Spleen (tissue), 7 donors: ENCODE data around the gene CD200R1.

Experiments
- POLR2A ChIP-seq, 3 donors: fragments of 450-650 bp; IDR thresholded peaks; one replicate each; pipeline ENCODE4 v1.5.1; 2017; ENCODE audit warnings: antibody characterized with exemption in 3 of 3, mild to moderate bottlenecking in 1 of 3
- TF ChIP-seq, protein P1 (sequence below), 11 experiments: fragments of 200-600 bp in 7 of 11; fragments of 450-650 bp in 4 of 11; sonication (generic) in 4 of 11; IDR thresholded peaks in 8 of 11; conservative IDR thresholded peaks in 3 of 11; 1 replicate in 7 of 11; 2 replicates in 4 of 11; pipeline versions ENCODE4 v1.4.0 to v1.8.0; 2016 to 2021; ENCODE audit warnings: antibody characterized with exemption in 11 of 11, inconsistent platforms in 4 of 11, mild to moderate bottlenecking in 1 of 11
- donor health status: DM: no; HTN: no; CAD: no; lungs with moderate emphysema.
- donor health status: DM: no; HTN: no; CAD: no.
- donor health status: DM: no; HTN: no; CAD: no.

GRCh38 chr3:113008117-113008516, 33.2 kb upstream of the CD200R1 start:
- TF ChIP-seq, protein P1, sequence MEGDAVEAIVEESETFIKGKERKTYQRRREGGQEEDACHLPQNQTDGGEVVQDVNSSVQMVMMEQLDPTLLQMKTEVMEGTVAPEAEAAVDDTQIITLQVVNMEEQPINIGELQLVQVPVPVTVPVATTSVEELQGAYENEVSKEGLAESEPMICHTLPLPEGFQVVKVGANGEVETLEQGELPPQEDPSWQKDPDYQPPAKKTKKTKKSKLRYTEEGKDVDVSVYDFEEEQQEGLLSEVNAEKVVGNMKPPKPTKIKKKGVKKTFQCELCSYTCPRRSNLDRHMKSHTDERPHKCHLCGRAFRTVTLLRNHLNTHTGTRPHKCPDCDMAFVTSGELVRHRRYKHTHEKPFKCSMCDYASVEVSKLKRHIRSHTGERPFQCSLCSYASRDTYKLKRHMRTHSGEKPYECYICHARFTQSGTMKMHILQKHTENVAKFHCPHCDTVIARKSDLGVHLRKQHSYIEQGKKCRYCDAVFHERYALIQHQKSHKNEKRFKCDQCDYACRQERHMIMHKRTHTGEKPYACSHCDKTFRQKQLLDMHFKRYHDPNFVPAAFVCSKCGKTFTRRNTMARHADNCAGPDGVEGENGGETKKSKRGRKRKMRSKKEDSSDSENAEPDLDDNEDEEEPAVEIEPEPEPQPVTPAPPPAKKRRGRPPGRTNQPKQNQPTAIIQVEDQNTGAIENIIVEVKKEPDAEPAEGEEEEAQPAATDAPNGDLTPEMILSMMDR (IDR thresholded peaks at IDR 0.05 in 8 of 11, conservative IDR thresholded peaks at IDR 0.05 in 3 of 11), result no peak
- no peak for TF ChIP-seq POLR2A (IDR thresholded peaks at IDR 0.05)
